ENCODE results near the gene KCNF1. TPM values are rescaled to one million over a fixed set of nuclear protein-coding genes. Genes with fewer than 3 reads are reported as not detected.
A peak's percentile ranks its signal among the peaks of the same experiment; 100 is the strongest.

Gene KCNF1, protein sequence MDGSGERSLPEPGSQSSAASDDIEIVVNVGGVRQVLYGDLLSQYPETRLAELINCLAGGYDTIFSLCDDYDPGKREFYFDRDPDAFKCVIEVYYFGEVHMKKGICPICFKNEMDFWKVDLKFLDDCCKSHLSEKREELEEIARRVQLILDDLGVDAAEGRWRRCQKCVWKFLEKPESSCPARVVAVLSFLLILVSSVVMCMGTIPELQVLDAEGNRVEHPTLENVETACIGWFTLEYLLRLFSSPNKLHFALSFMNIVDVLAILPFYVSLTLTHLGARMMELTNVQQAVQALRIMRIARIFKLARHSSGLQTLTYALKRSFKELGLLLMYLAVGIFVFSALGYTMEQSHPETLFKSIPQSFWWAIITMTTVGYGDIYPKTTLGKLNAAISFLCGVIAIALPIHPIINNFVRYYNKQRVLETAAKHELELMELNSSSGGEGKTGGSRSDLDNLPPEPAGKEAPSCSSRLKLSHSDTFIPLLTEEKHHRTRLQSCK
- total RNA-seq (0.28 and 0.67 TPM in 2 replicates), polyA plus RNA-seq (0.87 and 2.5 TPM in 2 replicates)

DNA sequence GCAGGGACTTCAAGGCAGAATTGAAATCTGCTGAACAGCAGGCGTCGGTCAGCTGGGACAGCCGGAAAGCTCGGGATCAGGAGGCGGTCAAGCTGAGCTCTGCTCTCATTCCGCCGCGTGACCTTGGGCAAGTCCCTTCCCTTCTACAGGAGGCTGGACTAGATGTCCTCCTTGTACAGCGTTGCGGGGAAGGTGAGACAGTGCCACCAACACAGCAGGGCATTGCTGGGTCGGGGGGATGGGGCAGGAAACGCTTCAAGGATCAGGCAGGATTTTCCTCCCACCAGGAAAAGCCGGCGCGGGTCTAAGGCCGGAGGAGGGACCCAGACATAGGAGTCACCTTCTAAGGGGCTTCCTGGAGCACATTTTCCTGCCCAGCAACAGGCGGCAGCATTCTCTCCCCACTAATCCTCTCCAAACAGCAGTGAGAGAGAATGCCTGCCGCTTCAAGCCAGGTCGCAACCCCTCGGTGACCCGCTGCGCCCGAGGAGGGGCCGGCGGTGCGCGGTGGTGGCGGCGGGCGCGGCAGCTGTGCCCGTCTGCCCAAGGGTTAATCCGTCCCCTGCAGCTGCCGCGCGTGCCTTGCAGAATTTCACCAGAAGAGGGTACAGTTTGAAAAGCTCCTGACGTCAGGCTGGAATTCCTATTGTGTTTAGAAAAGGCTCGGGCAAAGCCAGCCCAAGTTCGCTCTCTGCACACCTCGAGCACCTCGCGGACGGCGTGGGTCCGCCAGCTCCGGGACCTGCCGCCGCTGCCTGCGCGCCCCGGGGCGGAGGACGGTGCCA is at the start of gene KCNF1:
Gene KCNF1 (plus strand): TSS at position 644 of the 785 bp plus-strand sequence. CDS start 493 bp downstream, outside the sequence.
- Histone ChIP-seq H2AFZ (peak within 1 kb of the TSS; percentile 59), H3K4me3 (peak within 1 kb of the TSS; percentile 48), H3K36me3 (replicated peaks; ENCODE audit: insufficient read depth, low read depth) (no peaks in the 10 kb centered on the region), H3K27ac (no peak within 1 kb of the TSS), H3K4me1 (ENCODE audit: insufficient read depth) (peaks cover 4% of the 10 kb centered on the region), H3K27me3 (peaks cover 25% of the 10 kb centered on the region), H3K79me2 (no peaks in the 10 kb centered on the region), H3K9me3 (ENCODE audit: low read depth) (no peaks in the 10 kb centered on the region), H3K9me2 (replicated peaks; ENCODE audit: insufficient read depth) (no peaks in the 10 kb centered on the region), H4K20me1 (ENCODE audit: insufficient read depth, poor library complexity, severe bottlenecking) (no peaks in the 10 kb centered on the region), H3K4me2 (peak within 1 kb of the TSS; percentile 94)
- DNase-seq (ENCODE audit: low spot score), result peak; percentile 70
- TF ChIP-seq EZH2phosphoT487 (IDR thresholded peaks at IDR 0.05; ENCODE audit: low read depth, severe bottlenecking, unreplicated experiment), result no peak
- TF ChIP-seq, protein P1, sequence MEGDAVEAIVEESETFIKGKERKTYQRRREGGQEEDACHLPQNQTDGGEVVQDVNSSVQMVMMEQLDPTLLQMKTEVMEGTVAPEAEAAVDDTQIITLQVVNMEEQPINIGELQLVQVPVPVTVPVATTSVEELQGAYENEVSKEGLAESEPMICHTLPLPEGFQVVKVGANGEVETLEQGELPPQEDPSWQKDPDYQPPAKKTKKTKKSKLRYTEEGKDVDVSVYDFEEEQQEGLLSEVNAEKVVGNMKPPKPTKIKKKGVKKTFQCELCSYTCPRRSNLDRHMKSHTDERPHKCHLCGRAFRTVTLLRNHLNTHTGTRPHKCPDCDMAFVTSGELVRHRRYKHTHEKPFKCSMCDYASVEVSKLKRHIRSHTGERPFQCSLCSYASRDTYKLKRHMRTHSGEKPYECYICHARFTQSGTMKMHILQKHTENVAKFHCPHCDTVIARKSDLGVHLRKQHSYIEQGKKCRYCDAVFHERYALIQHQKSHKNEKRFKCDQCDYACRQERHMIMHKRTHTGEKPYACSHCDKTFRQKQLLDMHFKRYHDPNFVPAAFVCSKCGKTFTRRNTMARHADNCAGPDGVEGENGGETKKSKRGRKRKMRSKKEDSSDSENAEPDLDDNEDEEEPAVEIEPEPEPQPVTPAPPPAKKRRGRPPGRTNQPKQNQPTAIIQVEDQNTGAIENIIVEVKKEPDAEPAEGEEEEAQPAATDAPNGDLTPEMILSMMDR (IDR thresholded peaks at IDR 0.05; ENCODE audit: poor library complexity), result peak; percentile 43
- TF ChIP-seq EZH2 (IDR thresholded peaks at IDR 0.05; ENCODE audit: borderline replicate concordance), result no peak
- 11% methylated on average over 49 of the region's 53 CpGs for WGBS (ENCODE audit: low lambda C conversion rate, missing lambda C conversion rate)

DNA sequence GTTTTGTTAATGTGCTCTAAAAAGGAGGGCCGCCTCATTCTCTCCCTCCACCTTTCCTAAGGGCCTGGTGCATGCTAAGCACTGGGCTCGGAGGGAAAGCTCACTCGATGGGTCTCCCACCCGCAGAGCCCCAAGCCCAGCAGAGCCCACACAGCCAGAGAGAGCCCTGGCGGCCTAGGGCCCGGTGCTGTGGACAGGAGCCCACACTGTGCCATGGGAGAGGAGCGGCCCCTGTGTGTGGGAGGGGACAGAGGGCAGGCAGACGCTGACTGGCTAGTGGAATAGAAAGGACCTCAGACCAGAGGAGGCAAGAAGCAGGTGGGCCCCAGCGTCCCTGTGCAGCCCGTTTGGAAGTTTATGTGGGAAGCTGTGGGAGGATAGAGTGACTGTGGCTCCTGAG is 49.4 kb upstream of the KCNF1 start:
- TF ChIP-seq, protein P1 (IDR thresholded peaks at IDR 0.05; ENCODE audit: poor library complexity), result no peak
- TF ChIP-seq EZH2phosphoT487 (IDR thresholded peaks at IDR 0.05; ENCODE audit: low read depth, severe bottlenecking, unreplicated experiment) (no peak), EZH2 (IDR thresholded peaks at IDR 0.05; ENCODE audit: borderline replicate concordance) (no peak)
- Histone ChIP-seq H3K36me3 (replicated peaks; ENCODE audit: insufficient read depth, low read depth) (no peaks in the 10 kb centered on the region), H3K9me2 (replicated peaks; ENCODE audit: insufficient read depth) (no peaks in the 10 kb centered on the region), H3K4me3 (no peak overlapping the region), H3K4me1 (ENCODE audit: insufficient read depth) (no peaks in the 10 kb centered on the region), H3K9me3 (ENCODE audit: low read depth) (no peaks in the 10 kb centered on the region), H4K20me1 (ENCODE audit: insufficient read depth, poor library complexity, severe bottlenecking) (no peaks in the 10 kb centered on the region), H3K27me3 (peaks cover 3% of the 10 kb centered on the region), H3K4me2 (no peak overlapping the region), H3K79me2 (no peaks in the 10 kb centered on the region), H3K27ac (no peak overlapping the region), H2AFZ (no peak overlapping the region)
- DNase-seq (ENCODE audit: low spot score), result no peak
- 89% methylated on average over 10 of the region's 10 CpGs for WGBS (ENCODE audit: low lambda C conversion rate, missing lambda C conversion rate)

DNA sequence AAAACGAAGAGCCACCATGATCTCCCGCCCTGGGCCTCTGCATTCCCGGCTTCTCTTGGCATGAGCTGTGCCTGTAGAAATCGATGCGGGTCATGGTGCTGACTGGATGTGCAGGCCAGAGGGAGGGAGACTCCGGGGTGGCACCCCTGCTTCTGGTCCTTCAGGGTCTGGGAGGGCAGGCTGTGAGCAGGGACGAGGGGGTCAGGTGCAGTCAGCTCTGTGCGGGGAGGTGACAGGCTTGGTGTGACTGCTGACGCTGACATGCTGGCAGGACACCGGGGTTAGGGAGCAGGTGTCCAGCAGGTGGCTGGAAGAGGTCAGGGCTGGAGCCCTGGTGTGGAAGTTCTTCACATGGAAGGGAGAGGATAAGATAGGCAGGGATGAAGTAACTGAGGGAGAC is 48.7 kb upstream of the KCNF1 start:
- Histone ChIP-seq H3K9me3 (ENCODE audit: low read depth) (no peaks in the 10 kb centered on the region), H3K36me3 (replicated peaks; ENCODE audit: insufficient read depth, low read depth) (no peaks in the 10 kb centered on the region), H2AFZ (no peak overlapping the region), H3K4me1 (ENCODE audit: insufficient read depth) (no peaks in the 10 kb centered on the region), H3K9me2 (replicated peaks; ENCODE audit: insufficient read depth) (no peaks in the 10 kb centered on the region), H3K27me3 (peaks cover 3% of the 10 kb centered on the region), H3K79me2 (no peaks in the 10 kb centered on the region), H3K27ac (no peak overlapping the region), H4K20me1 (ENCODE audit: insufficient read depth, poor library complexity, severe bottlenecking) (no peaks in the 10 kb centered on the region), H3K4me2 (no peak overlapping the region), H3K4me3 (no peak overlapping the region)
- no peak for DNase-seq (ENCODE audit: low spot score)
- no peak for TF ChIP-seq EZH2phosphoT487 (IDR thresholded peaks at IDR 0.05; ENCODE audit: low read depth, severe bottlenecking, unreplicated experiment)
- TF ChIP-seq EZH2 (IDR thresholded peaks at IDR 0.05; ENCODE audit: borderline replicate concordance), result no peak
- TF ChIP-seq, protein P1 (IDR thresholded peaks at IDR 0.05; ENCODE audit: poor library complexity), result no peak
- WGBS (ENCODE audit: low lambda C conversion rate, missing lambda C conversion rate), result 91% methylated on average over 10 of the region's 10 CpGs
